Activated naive CD4-positive, alpha-beta T cell treated with anti-CD3 and anti-CD28 coated beads, Interleukin-2, amount 50 U/mL, for 72 hours (primary cell): ENCODE data around the gene BRD3OS. TPM values are rescaled to one million over a fixed set of nuclear protein-coding genes. Genes with fewer than 3 reads are reported as not detected.

Source experiments
- ATAC-seq, 2 donors: fragments of 150-1000 bp; cut with Tn5 transposase; 2 replicates each; pipeline ENCODE4 v1.10.0; 2021; ENCODE audit warnings: mild to moderate bottlenecking in 2 of 2, moderate library complexity in 2 of 2
- DNase-seq, 2 donors: peaks; one replicate each; pipeline ENCODE4 v3.0.0; 2021 to 2022; ENCODE audit warnings: low spot score in 2 of 2
- H3K27ac Mint-ChIP-seq, 2 donors: one replicate each; pipeline ENCODE4 v1.8.0; 2022; ENCODE audit warnings: mild to moderate bottlenecking in 2 of 2, mixed read lengths in 2 of 2
- H3K36me3 Mint-ChIP-seq, 2 donors: one replicate each; pipeline ENCODE4 v1.8.0; 2022; ENCODE audit warnings: mixed read lengths in 2 of 2
- H3K9me3 Mint-ChIP-seq, 2 donors: one replicate each; pipeline ENCODE4 v1.8.0; 2022; ENCODE audit warnings: mixed read lengths in 2 of 2
- total RNA-seq, 2 donors: library from RNA; stranded (reverse); gene quantifications; one replicate each; pipeline ENCODE4 v1.2.3, GENCODE V29; 2022

The BRD3OS gene
- total RNA-seq: 10 to 100 TPM in 1 of 2 donors, 1 to 10 TPM in 1; 3.7 to 19.8 TPM

- peak; percentile 88 to 91 for ATAC-seq
- H3K9me3 Mint-ChIP-seq: no peaks in the 10 kb centered on the region
- DNase-seq: peak; percentile 88 to 90
- peak within 1 kb of the TSS in 1 of 2 donors; percentile 48 for H3K27ac Mint-ChIP-seq
- H3K36me3 Mint-ChIP-seq: no peaks in the 10 kb centered on the region
Observed at GRCh38 chr9:134024828-134025605, at the start of gene BRD3OS. Gene BRD3OS (plus strand): TSS chr9:134025481. CDS start chr9:134026748, 1,267 bp downstream.

GRCh38 chr9:133975511-133975910, 49.8 kb upstream of the BRD3OS start:
- no peak for ATAC-seq
- no peak overlapping the region for H3K27ac Mint-ChIP-seq
- DNase-seq: no peak
- no peaks in the 10 kb centered on the region for H3K36me3 Mint-ChIP-seq
- H3K9me3 Mint-ChIP-seq: no peaks in the 10 kb centered on the region

GRCh38 chr9:133976191-133976861, 49.0 kb upstream of the BRD3OS start:
- Mint-ChIP-seq H3K27ac (no peak overlapping the region), H3K9me3 (no peaks in the 10 kb centered on the region), H3K36me3 (no peaks in the 10 kb centered on the region)
- DNase-seq (no peak), ATAC-seq (no peak)

- no peaks in the 10 kb centered on the region for H3K36me3 Mint-ChIP-seq
Observed at GRCh38 chr9:133976887-133977286, 48.4 kb upstream of the BRD3OS start.

GRCh38 chr9:133977421-133978201, 47.7 kb upstream of the BRD3OS start:
- DNase-seq: no peak
- Mint-ChIP-seq H3K9me3 (no peaks in the 10 kb centered on the region), H3K27ac (no peak overlapping the region), H3K36me3 (no peaks in the 10 kb centered on the region)
- no peak for ATAC-seq

More at GRCh38 chr9:133976887-133977286, 48.4 kb upstream of the BRD3OS start:
- ATAC-seq (no peak), DNase-seq (no peak)
- Mint-ChIP-seq H3K27ac (no peak overlapping the region), H3K9me3 (no peaks in the 10 kb centered on the region)

GRCh38 chr9:133978226-133978898, 46.9 kb upstream of the BRD3OS start:
- DNase-seq (no peak), ATAC-seq (no peak)
- Mint-ChIP-seq H3K36me3 (no peaks in the 10 kb centered on the region), H3K9me3 (no peaks in the 10 kb centered on the region), H3K27ac (no peak overlapping the region)

GRCh38 chr9:133978899-133979272, 46.4 kb upstream of the BRD3OS start:
- H3K9me3 Mint-ChIP-seq: no peaks in the 10 kb centered on the region
- no peak for ATAC-seq
- no peak for DNase-seq

GRCh38 chr9:133979273-133979920, 45.9 kb upstream of the BRD3OS start:
- H3K36me3 Mint-ChIP-seq: no peaks in the 10 kb centered on the region
- ATAC-seq (no peak), DNase-seq (no peak)
- no peaks in the 10 kb centered on the region for H3K9me3 Mint-ChIP-seq
- H3K27ac Mint-ChIP-seq: no peak overlapping the region

More at GRCh38 chr9:133978899-133979272, 46.4 kb upstream of the BRD3OS start:
- H3K36me3 Mint-ChIP-seq: no peaks in the 10 kb centered on the region
- H3K27ac Mint-ChIP-seq: no peak overlapping the region

- DNase-seq: no peak
- no peaks in the 10 kb centered on the region for H3K9me3 Mint-ChIP-seq
- peak overlapping the region in 1 of 2 donors; percentile 14 for H3K27ac Mint-ChIP-seq
- no peak for ATAC-seq
- H3K36me3 Mint-ChIP-seq: no peaks in the 10 kb centered on the region
Observed at GRCh38 chr9:133979921-133980863, 45.1 kb upstream of the BRD3OS start.

- ATAC-seq (no peak), DNase-seq (no peak)
- no peaks in the 10 kb centered on the region for H3K36me3 Mint-ChIP-seq
- peak overlapping the region in 1 of 2 donors; percentile 14 for H3K27ac Mint-ChIP-seq
- H3K9me3 Mint-ChIP-seq: no peaks in the 10 kb centered on the region
Observed at GRCh38 chr9:133980864-133981588, 44.3 kb upstream of the BRD3OS start.

GRCh38 chr9:133981589-133981957, 43.7 kb upstream of the BRD3OS start:
- Mint-ChIP-seq H3K27ac (no peak overlapping the region), H3K9me3 (no peaks in the 10 kb centered on the region), H3K36me3 (no peaks in the 10 kb centered on the region)
- no peak for DNase-seq
- ATAC-seq: no peak

GRCh38 chr9:133981958-133982681, 43.2 kb upstream of the BRD3OS start:
- Mint-ChIP-seq H3K27ac (no peak overlapping the region), H3K36me3 (no peaks in the 10 kb centered on the region), H3K9me3 (no peaks in the 10 kb centered on the region)
- DNase-seq: no peak
- ATAC-seq: no peak

- H3K9me3 Mint-ChIP-seq: no peaks in the 10 kb centered on the region
- H3K27ac Mint-ChIP-seq: no peak overlapping the region
- ATAC-seq (no peak), DNase-seq (no peak)
- no peaks in the 10 kb centered on the region for H3K36me3 Mint-ChIP-seq
Observed at GRCh38 chr9:133982971-133983720, 42.1 kb upstream of the BRD3OS start.

GRCh38 chr9:133986061-133986460, 39.2 kb upstream of the BRD3OS start:
- no peaks in the 10 kb centered on the region for H3K36me3 Mint-ChIP-seq
- DNase-seq (no peak), ATAC-seq (no peak)
- no peaks in the 10 kb centered on the region for H3K9me3 Mint-ChIP-seq
- no peak overlapping the region for H3K27ac Mint-ChIP-seq
